DOHH2 (cell line): ENCODE results near the gene HES1.

Experiments used
- H3F3A ChIP-seq: fragments of 200-600 bp; sonication (generic), shearing (Covaris generic); 2 replicates; pipeline ENCODE4 v1.6.0; 2016; ENCODE audit warnings: antibody characterized with exemption, mild to moderate bottlenecking; ENCODE audit not compliant: control insufficient read depth, insufficient read depth
- H3K27ac ChIP-seq: fragments of 200-600 bp; sonication (generic); 2 replicates; pipeline ENCODE4 v1.5.1; 2014; ENCODE audit warnings: low read depth, mild to moderate bottlenecking, low read length, moderate library complexity
- H3K27me3 ChIP-seq: fragments of 200-600 bp; sonication (generic); 2 replicates; pipeline ENCODE4 v1.6.1; 2014; ENCODE audit warnings: mild to moderate bottlenecking, low read length, mixed read lengths; ENCODE audit not compliant: control insufficient read depth
- H3K36me3 ChIP-seq: fragments of 200-600 bp; sonication (generic); 2 replicates; pipeline ENCODE4 v1.6.1; 2014; ENCODE audit warnings: mild to moderate bottlenecking, low read length, moderate library complexity, mixed read lengths; ENCODE audit not compliant: control insufficient read depth
- H3K4me1 ChIP-seq: fragments of 200-600 bp; sonication (generic); 2 replicates; pipeline ENCODE4 v1.6.1; 2014; ENCODE audit warnings: mild to moderate bottlenecking, low read length, mixed read lengths; ENCODE audit not compliant: control insufficient read depth
- H3K4me2 ChIP-seq: fragments of 200-600 bp; sonication (generic); 2 replicates; pipeline ENCODE4 v1.6.0; 2014; ENCODE audit warnings: mild to moderate bottlenecking, low read length, moderate library complexity
- H3K4me3 ChIP-seq: fragments of 200-600 bp; sonication (generic); 2 replicates; pipeline ENCODE4 v1.5.1; 2014; ENCODE audit warnings: mild to moderate bottlenecking, low read length, mixed read lengths
- H3K79me2 ChIP-seq: fragments of 200-600 bp; sonication (generic); 2 replicates; pipeline ENCODE4 v1.6.1; 2014; ENCODE audit warnings: mild to moderate bottlenecking, low read length, mixed read lengths; ENCODE audit not compliant: control insufficient read depth
- H3K9me2 ChIP-seq: fragments of 200-600 bp; sonication (generic); replicated peaks from 2 replicates; pipeline ENCODE4 v1.6.1; 2014; ENCODE audit warnings: mild to moderate bottlenecking, low read length, mixed read lengths; ENCODE audit not compliant: control insufficient read depth
- H3K9me3 ChIP-seq: fragments of 200-600 bp; sonication (generic); 2 replicates; pipeline ENCODE4 v1.6.1; 2014; ENCODE audit warnings: antibody characterized with exemption, low read length, mixed read lengths; ENCODE audit not compliant: control insufficient read depth, insufficient read depth
- H4K20me1 ChIP-seq: fragments of 200-600 bp; sonication (generic); 2 replicates; pipeline ENCODE4 v1.6.0; 2014; ENCODE audit warnings: low read depth, mild to moderate bottlenecking, antibody characterized with exemption, low read length, moderate library complexity; ENCODE audit not compliant: control insufficient read depth, insufficient read depth
- EZH2phosphoT487 ChIP-seq: fragments of 200-600 bp; sonication (generic); IDR thresholded peaks from 2 replicates; pipeline ENCODE4 v1.6.1; 2017; ENCODE audit warnings: borderline replicate concordance, mild to moderate bottlenecking, antibody characterized with exemption, low read length, moderate library complexity, mixed read lengths
- TF ChIP-seq, protein P1 (sequence below): fragments of 200-600 bp; sonication (generic); IDR thresholded peaks from one replicate; pipeline ENCODE4 v1.5.1; 2014; ENCODE audit warnings: antibody characterized with exemption, mild to moderate bottlenecking, low read depth, low read length; ENCODE audit not compliant: poor library complexity, severe bottlenecking

Gene HES1

DNA sequence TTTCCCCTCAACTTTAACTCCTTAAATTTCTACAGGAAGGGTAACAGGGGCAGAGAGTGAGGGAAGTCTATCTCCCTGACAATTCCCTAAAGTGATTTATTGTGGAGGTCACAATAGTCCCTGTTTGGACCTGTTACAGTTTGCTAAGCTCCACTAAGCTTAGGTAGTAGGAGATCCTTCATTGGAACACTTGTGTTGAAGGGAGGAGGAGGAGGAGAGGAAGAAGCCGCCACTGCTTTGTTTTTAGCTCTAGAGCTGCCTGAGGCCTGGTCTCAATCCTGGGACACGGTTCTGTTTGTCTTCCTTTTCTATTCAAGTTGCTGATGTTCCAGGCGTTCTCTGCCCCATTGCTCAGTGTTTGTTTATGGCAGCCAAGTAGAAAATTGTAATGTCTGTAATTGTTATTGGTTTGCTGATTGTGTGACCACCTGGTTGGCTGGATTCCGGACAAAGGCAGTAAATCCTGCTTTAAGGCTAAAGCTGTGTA, 48.4 kb downstream of the HES1 start:
- H4K20me1 ChIP-seq: no peaks in the 10 kb centered on the region
- H3K4me1 ChIP-seq: no peaks in the 10 kb centered on the region
- H3K9me3 ChIP-seq: no peaks in the 10 kb centered on the region
- H3K36me3 ChIP-seq: no peaks in the 10 kb centered on the region
- H3K27ac ChIP-seq: no peak overlapping the region
- no peaks in the 10 kb centered on the region for H3K79me2 ChIP-seq
- no peak overlapping the region for H3K4me2 ChIP-seq
- H3K27me3 ChIP-seq: no peaks in the 10 kb centered on the region
- H3K9me2 ChIP-seq: no peaks in the 10 kb centered on the region
- H3F3A ChIP-seq: no peaks in the 10 kb centered on the region
- H3K4me3 ChIP-seq: no peak overlapping the region
- TF ChIP-seq EZH2phosphoT487: no peak
- TF ChIP-seq, protein P1, sequence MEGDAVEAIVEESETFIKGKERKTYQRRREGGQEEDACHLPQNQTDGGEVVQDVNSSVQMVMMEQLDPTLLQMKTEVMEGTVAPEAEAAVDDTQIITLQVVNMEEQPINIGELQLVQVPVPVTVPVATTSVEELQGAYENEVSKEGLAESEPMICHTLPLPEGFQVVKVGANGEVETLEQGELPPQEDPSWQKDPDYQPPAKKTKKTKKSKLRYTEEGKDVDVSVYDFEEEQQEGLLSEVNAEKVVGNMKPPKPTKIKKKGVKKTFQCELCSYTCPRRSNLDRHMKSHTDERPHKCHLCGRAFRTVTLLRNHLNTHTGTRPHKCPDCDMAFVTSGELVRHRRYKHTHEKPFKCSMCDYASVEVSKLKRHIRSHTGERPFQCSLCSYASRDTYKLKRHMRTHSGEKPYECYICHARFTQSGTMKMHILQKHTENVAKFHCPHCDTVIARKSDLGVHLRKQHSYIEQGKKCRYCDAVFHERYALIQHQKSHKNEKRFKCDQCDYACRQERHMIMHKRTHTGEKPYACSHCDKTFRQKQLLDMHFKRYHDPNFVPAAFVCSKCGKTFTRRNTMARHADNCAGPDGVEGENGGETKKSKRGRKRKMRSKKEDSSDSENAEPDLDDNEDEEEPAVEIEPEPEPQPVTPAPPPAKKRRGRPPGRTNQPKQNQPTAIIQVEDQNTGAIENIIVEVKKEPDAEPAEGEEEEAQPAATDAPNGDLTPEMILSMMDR: no peak

DNA sequence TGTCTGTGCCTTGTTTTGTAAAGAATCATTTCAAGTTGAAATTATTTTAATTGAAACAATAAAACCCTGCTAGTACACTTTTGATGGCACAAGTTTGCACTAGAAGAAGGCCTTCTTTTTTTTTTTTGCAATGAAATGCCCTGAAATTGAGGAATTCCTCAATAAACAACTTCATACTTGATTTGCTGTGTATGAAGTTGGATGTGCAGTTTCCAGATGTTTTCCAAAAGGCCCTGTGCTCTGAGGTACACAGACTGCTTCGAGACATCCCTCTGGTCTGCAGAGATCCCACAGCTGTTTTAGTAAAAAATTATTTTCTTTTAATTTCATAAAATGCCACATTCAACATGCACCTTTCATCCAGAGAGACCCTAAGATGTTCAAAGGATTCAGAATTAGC, 48.9 kb downstream of the HES1 start:
- Histone ChIP-seq H3F3A (no peaks in the 10 kb centered on the region), H3K36me3 (no peaks in the 10 kb centered on the region), H3K27ac (no peak overlapping the region), H3K9me2 (no peaks in the 10 kb centered on the region), H4K20me1 (no peaks in the 10 kb centered on the region), H3K79me2 (no peaks in the 10 kb centered on the region), H3K27me3 (no peaks in the 10 kb centered on the region), H3K4me2 (no peak overlapping the region), H3K9me3 (no peaks in the 10 kb centered on the region), H3K4me1 (no peaks in the 10 kb centered on the region), H3K4me3 (no peak overlapping the region)
- TF ChIP-seq, protein P1: no peak
- TF ChIP-seq EZH2phosphoT487: no peak

DNA sequence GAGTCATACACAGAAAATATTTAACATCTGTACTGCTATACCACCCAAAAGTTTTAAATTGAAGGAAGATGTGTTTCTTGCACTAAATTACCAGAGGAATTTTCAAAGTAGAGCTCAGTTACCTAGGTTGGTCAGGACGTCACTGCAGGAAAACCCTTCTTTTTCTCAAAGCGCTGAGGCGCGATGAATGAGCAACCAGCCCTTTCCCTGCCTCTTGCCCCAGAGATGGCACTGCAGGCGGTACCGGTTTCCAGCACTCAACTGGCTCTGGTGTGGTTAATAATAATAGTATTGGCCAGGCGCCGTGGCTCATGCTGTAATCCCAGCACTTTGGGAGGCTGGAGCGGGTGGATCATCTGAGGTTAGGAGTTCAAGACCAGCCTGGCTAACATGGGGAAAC, 49.3 kb downstream of the HES1 start:
- Histone ChIP-seq H3F3A (no peaks in the 10 kb centered on the region), H3K4me1 (no peaks in the 10 kb centered on the region), H3K27ac (no peak overlapping the region), H3K9me2 (no peaks in the 10 kb centered on the region), H3K79me2 (no peaks in the 10 kb centered on the region), H3K36me3 (no peaks in the 10 kb centered on the region), H4K20me1 (no peaks in the 10 kb centered on the region), H3K4me2 (no peak overlapping the region), H3K4me3 (no peak overlapping the region), H3K27me3 (no peaks in the 10 kb centered on the region), H3K9me3 (no peaks in the 10 kb centered on the region)
- no peak for TF ChIP-seq EZH2phosphoT487
- TF ChIP-seq, protein P1: no peak
